Left kidney (tissue), 2 donors: ENCODE results near the gene CAMKMT. TPM values are rescaled to one million over a fixed set of nuclear protein-coding genes. Genes with fewer than 3 reads are reported as not detected.
"Not testable (repeated sequence)": the region's sequence is repeated elsewhere in the genome, so short reads cannot be mapped to it uniquely, and the experiment has no call there.

ENCODE experiments used
- DNase-seq: peaks from one replicate; pipeline ENCODE4 v3.0.0-alpha.2; 2013
- polyA plus RNA-seq: library from polyadenylated mRNA; unstranded; fragments of 120-200 nt; gene quantifications from one replicate; pipeline ENCODE4 v1.2.1, GENCODE V29; 2013; ENCODE audit not compliant: insufficient read length

CAMKMT gene
- polyA plus RNA-seq, 1 donor = 16.0 TPM

DNA sequence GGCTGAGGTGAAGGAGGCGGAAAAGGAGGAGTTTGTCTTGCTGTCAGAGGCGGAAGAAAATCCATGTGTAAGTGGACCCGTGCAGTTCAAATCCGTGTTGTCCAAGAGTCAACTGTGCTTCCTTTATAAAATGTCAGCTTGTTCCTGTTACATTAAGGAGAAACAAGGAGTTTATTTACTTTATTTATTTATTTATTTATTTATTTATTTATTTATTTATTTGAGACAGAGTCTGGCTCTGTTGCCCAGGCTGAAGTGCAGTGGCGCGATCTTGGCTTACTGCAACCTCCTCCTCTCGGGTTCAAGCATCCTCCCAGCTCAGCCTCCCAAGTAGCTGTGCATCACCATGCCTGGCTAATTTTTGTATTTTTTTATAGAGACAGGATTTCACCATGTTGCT lies 143.9 kb downstream of the CAMKMT start:
- not testable (repeated sequence) for DNase-seq

DNA sequence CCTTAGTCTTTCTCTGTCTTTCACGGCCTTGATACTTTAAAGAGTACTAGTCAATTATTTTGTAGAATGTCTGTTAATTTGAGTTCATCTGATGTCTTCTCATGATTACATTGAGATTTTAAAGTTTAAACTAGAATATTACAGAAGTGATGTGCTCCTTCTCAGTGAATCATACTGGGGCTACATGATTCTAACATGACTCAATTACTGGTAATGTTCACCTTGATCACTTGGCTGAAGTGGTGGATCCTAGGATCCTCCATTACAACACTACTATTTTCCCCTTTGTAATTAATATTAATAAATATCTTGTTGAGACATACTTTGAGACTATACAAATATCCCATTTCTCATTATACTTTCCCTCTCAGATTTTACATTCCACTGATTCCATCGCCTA lies 148.5 kb downstream of the CAMKMT start:
- no peak for DNase-seq

DNA sequence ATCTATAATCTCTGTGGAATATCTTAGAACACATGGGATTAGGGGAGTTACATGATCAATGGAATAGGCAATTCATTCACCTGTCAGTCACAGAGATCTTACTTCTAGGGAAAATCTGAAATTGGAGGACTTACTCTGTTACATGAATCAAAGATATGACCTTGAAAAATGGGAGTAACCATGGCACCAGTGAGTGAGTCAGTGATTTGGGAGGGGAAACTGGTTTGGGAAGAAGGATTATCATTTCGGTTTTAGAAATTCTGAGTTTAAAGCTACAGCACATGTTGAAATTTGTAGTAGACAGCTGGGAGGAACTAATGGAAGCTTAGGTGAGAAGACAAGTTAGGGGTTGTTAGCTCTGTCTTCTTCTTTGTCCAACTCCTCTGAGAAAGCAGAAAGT lies 153.7 kb downstream of the CAMKMT start:
- DNase-seq = no peak

DNA sequence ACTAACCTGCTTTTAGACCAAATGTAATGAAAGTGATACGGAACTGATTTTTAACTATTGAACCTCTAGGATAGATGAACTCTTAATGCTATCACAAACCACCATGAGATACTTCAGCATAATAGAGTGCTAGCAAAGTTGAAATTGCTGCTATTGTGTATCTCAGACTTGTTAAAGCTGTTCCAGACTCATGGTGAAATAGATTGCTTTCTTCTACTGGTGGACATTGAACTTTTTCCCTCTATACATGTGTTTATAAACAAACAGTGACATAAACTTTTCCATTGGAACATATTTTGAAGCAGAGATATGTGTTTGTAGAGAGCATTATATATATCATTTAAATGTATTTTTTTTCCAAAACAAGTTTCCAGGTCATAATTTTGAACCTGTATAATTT lies 157.3 kb downstream of the CAMKMT start:
- no peak for DNase-seq

DNA sequence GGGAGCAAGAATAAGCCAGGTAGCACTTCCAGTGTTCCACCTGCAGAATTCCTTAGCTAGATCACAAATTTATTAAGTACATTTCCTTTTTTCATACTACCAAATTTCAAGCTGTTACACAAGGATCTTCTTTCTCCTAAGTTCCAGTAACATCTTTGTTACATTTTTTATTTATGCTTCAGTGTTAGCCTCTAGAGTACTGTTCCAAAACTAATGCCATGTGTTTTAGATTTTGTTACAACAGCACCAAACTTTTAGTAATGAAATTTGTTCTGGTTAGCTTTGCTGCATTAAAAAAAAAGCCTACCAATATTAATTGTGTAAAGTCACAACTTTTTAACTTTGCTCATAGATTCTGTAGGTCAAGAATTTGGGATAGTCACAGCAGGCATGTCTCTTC lies 161.1 kb downstream of the CAMKMT start:
- DNase-seq = no peak

DNA sequence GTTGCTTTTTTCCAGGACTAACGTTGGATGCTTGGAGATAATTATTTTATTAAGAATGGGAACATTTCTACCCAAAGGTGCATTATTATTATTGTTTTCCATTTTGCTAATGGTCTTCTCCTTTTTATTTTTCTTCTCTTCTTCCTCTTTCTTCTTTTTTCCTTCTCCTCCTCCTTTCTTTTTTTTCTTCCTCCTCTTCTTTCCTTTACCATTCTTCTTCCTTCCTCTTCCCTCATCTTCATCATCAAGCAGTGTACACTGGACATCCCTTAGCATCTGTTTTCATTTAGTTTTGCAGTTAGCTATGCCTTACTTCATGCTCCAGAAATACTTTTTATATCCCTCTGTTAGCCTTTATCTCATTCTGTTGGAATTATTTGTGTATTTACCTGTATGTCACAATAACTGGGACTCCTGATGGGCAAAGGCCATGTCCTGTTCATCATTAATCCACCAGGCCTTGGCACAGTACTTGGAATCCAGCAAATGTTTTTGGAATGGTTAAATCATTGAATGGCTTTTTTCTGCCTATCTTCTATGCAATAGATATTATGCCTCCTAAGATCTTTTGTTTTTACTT lies 162.7 kb downstream of the CAMKMT start:
- no peak for DNase-seq

DNA sequence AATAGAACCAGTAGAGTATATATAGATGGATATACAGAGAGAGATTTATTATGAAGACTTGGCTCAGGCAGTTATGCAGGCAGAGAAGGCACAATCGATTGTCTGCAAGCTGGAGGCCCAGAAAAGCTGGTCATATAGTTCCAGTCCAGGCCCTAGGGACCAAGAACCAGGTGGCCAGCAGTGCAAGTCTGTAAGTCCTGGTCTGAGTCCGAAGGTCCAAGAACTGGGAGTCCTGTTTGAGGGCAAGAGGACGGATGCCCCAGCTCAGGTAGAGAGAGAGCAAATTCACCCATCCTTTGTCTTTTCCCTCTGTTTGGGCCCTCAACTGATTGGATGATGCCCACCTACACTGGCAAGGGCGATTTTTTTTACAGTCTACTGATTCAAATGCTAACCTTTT lies 164.6 kb downstream of the CAMKMT start:
- no peak for DNase-seq

DNA sequence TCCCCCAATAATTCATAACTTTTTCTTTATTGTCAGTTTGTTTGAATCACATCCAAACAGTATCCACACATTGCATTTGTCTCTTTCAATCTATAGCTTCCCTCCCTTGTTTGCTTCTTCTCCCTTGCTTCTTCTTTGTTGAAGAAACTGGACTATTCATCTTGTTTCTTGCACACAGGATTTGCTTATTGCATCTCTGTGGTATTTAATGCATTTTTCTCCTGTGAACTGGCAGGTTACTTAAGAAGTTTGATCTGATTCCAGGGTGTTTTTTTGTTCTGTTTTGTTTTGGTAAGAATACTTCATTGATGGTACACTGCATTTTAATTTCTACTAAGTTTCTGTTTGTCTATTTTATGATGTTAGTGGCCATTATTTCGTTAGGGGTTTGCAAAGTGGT lies 166.8 kb downstream of the CAMKMT start:
- DNase-seq = no peak

DNA sequence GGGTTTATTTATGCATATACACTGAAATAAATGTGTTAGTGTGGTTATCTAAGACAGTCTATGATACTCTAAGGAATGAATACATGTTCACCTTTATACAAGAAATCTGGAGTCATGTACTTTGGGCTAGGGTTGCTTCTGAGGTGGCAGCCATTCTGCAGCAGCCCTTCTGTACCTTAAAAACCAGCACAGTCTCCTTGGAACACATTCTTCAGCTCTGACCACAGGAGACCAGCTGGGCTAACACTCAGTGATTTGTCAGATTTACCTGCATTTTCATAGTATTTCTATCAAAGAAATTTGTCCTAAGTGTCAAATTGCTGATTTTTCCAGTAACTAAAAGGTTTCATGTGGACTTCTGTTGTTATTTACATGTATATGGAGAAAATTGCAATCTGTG lies 167.7 kb downstream of the CAMKMT start:
- no peak for DNase-seq

DNA sequence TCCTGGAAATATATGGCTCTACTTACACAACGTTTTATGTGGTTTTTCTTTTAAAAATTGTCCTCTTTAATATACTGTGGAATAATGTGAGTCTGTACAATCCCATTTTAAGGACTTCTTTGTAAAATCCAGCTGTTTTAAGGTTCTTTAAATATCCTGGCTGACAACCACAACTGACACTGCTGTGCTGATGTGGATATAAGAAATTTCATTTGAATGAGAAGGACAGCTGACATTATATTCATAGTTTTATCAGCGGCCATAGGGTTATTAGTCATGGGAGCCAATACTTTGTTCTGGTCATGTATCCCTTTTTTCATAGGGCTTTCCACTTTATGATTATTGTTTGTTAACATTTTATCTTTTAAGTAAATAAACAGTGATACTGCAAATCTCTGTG lies 169.5 kb downstream of the CAMKMT start:
- no peak for DNase-seq

DNA sequence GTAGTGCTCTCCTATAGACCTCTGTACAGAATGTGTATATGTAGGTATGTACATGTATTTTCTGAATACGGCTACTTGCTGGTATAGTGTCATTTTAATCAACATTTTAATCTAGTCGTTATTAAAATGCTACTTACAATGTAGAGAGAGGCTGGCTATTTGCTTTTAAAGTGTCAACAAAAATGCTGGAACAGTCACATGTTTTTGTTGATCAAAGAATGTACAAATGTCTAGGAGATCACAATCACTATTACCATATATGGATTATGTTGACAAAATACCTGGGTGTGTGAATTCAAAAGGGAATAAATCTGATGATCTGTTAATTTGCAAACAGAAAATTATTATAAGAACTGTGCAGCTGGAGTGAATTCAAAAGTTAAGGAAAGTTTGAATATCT lies 170.3 kb downstream of the CAMKMT start:
- no peak for DNase-seq

DNA sequence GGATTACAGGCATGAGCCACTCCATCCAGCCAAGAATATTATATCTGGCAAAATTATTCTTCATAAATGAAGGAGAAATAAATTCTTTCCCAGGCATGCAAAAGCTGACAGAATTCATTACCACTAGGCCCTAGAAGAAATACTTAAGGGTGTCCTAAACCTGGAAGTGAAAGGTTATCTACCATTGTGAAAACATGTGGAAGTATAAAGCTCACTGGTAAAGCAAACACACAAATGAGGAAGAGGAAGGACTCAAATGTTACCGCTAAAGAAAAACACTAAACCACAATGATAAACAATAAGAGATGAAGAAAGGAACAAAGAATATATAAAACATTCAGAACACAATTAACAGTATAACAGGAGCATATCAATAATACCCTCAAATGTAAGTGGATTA lies 171.8 kb downstream of the CAMKMT start:
- DNase-seq = no peak

DNA sequence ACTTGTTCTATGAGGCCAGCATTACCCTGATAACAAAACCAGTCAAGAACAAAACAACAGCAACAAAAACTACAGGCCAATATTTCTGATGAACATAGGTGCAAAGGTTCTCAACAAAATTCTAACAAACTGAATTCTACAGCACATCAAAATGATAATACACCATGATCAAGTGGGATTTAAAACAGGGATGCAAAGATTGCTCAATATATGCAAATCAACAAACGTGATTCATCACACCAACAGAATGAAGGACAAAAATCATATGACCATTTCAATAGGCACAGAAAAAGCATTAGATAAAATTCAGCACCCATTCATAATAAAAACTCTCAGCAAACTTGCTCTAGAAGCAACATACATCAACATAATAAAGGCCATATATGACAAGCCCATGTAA lies 173.6 kb downstream of the CAMKMT start:
- no peak for DNase-seq

DNA sequence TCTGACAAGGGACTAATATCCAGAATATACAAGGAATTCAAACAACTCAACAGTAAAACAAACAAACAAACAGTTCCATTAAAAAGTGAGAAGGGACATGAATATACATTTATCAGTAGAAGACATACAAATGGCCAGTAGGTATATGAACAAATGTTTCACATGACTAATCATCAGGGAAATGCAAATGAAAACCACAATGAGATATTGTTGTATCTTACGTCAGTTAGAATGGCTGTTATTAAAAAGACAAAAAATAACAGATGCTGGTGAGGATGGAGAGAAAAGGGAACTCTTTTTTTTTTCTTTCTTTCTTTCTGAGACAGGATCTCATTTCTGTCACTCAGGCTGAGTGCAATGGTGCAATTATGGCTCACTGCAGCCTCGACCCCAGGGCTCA lies 175.5 kb downstream of the CAMKMT start:
- no peak for DNase-seq

DNA sequence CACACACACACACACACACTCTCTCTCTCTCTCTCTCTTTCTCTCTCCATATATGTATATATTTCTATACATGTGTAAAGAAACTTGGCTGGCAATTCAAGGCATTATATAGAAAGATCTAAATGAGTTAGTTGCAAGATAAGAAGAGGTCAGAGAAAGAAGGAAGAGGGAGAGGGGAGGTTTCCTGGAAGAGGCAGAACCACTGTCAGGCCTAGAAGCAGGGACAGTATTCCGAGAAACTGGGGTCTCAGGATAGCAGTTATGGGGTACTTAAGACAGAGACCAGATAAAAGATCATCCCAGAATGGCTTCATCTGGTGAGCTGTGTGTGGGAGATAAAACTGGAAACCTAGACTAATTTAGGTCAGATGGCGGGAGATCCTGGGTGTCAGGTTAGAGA lies 180.8 kb downstream of the CAMKMT start:
- no peak for DNase-seq

DNA sequence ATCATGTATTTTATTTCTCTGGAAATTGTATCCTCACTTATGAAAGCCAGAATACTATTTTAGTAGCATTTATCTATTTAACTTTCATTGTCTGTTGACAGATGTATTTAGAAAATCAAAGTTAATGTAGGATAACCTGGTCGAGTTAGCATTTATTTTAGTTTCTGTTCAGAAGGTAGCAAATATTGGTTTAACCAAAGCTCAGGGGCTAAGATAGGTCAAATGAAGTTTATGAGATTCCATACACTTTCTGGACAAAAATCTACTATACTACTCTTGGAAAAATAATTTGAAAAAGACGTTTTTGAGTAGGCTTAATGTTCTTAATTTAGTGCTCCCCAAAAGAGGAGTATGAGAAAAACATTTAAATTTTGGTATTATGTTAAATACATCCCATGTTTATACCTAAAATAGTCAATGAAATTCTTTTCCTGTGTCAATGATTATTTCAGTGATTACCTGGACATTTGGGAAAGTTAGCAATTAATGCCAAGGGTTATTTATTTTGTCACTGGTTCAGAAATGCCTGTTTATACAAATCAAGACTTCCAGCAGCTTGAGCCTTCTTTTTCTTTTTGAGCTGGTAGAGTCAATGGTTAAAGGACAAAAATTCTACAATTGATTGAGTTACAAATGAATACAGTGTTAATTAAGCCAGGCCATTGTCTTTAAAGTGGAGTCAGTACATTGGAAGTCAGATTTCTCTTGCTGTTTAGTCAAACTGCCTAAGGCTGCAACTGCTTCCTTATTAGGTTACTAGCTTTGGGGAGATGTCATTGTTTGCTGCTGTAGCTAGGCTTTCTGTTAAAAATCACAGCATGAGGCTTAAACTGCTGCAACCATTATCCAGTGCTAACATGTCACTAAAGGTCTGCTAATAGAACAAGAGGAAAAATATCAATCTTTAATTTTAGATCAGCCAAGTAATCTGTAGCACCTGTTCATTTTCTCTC lies 182.3 kb downstream of the CAMKMT start:
- DNase-seq = no peak

DNA sequence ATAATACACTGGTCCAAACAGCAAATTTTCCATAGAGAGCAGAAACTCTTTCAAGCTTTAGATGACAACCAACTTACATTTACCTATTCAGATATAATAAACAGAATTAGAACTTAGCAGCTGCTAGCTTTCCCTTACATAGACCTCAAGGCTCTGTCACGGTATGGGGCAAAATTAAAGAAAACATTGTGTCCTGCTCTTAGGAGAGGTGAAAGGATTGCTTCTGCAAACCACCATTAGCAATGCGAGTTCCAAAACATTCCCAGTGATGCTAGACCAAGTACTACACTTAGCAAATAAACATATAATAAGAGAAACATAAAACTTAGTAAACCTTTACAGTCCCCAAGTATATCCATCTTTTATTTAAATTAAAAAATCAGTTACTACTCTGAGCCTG lies 183.3 kb downstream of the CAMKMT start:
- DNase-seq = no peak

DNA sequence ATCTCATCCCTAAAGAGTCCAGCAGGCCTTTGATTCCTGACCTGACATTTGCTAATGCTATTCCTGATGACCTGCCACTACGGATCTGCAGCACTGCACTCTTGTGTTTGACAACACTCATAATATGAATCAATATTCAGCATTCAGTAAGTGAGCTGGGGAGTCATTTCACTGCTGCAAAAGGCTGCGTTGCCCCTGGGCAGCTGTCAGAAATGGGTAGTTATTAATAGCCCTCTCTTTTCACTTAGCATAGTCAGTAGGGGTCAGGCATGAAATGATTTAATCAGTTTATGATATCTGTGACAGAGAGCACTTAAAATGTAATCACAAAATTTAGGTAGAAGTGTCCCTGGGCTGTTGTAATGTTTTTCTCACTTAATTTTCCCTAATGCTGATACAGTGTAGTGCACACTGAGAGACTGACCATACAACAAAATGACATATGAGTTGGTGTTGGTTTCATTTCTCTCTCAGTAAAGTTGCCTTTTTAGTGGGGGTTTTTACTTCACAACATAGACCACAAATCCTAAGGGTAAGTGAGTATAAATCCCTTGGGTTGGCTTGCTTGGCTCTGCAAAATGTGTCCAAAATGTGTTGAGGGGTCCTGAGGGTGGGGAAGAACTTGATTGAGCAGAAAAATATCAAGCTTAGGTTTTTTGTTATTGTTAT lies 184.8 kb downstream of the CAMKMT start:
- DNase-seq = no peak

DNA sequence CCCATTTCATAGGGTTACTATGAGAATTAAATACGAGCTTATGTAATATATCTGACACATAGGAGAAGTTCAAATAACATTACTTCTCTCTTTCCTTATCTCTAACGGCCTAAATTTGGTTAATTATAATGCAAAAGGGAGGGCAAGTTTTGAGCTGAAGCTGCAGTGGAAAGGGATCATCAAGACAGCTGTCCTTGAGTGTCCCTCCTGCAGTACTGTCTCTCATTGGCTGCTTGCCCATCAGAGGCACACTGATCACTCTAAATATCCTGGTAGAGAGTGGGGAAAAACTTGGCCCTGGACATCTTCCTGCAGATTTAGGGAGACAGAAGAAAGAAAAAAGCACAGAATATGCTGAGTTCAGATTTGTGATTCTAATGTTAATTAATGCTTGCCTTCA lies 186.0 kb downstream of the CAMKMT start:
- DNase-seq = no peak

DNA sequence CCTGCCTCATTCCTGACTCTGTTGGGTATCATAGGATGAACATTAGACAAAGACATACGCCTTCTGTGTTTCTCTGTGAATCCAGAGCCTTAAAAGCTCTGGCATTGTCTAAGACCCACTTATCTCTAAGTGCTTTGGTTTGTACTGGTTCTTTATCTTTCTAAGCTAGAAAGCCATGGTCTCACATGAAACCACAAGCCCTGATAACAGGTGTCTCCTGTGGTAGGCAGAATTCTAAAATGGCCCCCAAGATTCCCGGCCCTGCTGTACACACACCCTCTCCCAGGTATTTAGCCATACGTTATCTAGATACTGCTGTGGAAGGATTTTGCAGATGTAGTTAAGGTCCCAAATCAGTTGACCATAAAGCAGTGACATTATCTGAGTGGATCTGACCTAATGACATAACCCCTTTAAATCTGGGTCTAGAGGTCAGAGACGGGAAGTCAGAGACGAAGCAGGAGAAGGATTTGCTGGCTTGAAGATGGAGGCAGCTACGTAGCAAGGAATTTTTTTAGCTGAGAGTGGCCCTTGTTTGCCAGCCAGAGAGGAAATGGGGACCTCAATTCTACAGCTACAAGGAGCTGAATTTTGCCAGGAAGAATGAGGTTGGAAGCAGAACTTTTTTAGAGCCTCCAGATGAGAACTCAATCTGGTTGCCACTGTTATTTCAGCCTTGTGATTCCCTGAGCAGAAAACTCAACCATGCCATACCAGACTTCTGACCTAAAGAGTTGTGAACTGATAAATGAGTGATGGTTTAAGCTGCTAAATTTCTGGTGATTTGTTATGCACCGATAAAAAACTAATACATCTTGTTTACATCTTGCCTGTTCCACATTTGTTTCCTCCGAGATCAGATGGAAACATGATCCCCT lies 186.7 kb downstream of the CAMKMT start:
- DNase-seq = no peak

DNA sequence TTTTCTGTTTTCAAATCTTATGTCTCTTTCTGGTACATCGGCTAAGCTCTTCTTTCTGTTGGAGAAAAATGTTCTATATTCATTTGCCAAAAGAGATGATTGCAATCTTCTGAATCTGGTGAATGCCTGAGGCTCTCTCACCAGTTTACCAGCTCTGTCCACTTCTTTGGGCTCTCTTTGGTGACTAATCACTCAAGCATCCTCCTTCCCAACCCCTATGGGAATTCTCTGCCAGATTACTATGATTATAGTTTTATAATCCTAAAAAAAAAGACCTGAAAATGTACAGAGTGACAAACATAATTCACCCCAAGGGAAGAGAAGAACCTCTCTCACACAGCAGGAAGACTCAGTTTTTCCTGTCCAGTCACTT lies 187.3 kb downstream of the CAMKMT start:
- no peak for DNase-seq

DNA sequence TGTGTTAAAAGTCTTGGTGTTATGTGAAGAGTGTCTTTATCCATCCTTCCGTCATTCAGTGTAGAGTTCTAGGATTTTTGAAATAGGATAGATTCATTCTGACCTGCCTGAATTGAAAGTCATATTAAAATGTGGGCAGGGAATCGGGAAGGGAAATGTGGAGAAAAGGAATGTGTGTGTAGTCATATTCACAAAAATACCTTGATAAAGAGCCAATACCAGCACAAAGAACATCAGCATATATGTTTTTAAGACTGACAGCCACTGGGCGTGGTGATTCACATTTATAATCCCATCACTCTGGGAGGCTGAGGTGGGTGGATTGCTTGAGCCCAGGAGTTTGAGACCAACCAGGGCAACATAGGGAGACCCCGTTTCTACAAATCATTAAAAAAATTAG lies 188.1 kb downstream of the CAMKMT start:
- DNase-seq = no peak
